BE2C (cell line): ENCODE measurements around the gene DCDC2.

ENCODE experiments used
- DNase-seq: peaks from one replicate; pipeline ENCODE4 v3.0.0-alpha.2; 2020
- H3K27me3 ChIP-seq: fragments of 250-450 bp; sonication (Bioruptor Pico); 2 replicates; pipeline ENCODE4 v1.5.1; 2020; ENCODE audit warnings: mild to moderate bottlenecking
- H3K36me3 ChIP-seq: fragments of 250-450 bp; sonication (Bioruptor Pico); 2 replicates; pipeline ENCODE4 v1.5.1; 2020; ENCODE audit warnings: mild to moderate bottlenecking
- H3K4me1 ChIP-seq: fragments of 250-450 bp; sonication (Bioruptor Pico); 2 replicates; pipeline ENCODE4 v1.5.1; 2020
- H3K4me3 ChIP-seq: 2 replicates; pipeline ENCODE4 v1.5.1; 2011; ENCODE audit warnings: low read depth, low read length
- H3K9me3 ChIP-seq: fragments of 250-450 bp; sonication (Bioruptor Pico); 2 replicates; pipeline ENCODE4 v1.5.1; 2020
- TF ChIP-seq, protein P1 (sequence below): IDR thresholded peaks from 2 replicates; pipeline ENCODE4 v1.5.1; 2012; ENCODE audit warnings: mild to moderate bottlenecking, low read depth, low read length

The DCDC2 gene

DNA sequence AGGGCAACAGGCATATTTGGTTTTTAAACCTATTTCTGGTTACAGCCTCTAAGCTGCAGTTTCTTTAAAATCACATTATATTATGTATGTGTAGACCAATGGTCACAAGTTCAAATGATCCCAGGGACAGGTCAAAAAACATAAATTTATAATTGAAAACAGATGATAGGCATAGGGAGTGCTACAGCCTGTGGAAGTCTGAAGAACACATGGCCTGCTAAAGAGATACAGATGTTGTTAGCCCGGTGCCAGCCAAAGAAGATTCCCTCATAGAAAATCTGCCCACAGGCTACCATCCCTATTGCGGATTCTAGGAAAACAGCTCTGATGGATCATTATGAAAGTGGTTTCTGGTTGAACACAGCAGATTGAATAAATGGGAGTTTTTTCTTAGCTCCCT is 166.5 kb downstream of the DCDC2 start:
- TF ChIP-seq, protein P1, sequence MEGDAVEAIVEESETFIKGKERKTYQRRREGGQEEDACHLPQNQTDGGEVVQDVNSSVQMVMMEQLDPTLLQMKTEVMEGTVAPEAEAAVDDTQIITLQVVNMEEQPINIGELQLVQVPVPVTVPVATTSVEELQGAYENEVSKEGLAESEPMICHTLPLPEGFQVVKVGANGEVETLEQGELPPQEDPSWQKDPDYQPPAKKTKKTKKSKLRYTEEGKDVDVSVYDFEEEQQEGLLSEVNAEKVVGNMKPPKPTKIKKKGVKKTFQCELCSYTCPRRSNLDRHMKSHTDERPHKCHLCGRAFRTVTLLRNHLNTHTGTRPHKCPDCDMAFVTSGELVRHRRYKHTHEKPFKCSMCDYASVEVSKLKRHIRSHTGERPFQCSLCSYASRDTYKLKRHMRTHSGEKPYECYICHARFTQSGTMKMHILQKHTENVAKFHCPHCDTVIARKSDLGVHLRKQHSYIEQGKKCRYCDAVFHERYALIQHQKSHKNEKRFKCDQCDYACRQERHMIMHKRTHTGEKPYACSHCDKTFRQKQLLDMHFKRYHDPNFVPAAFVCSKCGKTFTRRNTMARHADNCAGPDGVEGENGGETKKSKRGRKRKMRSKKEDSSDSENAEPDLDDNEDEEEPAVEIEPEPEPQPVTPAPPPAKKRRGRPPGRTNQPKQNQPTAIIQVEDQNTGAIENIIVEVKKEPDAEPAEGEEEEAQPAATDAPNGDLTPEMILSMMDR: no peak
- Histone ChIP-seq H3K4me3 (no peak overlapping the region), H3K4me1 (peaks cover 22% of the 10 kb centered on the region; the same call in 1 of the 2 replicates), H3K27me3 (no peaks in the 10 kb centered on the region), H3K36me3 (no peaks in the 10 kb centered on the region), H3K9me3 (peaks cover 3% of the 10 kb centered on the region)
- DNase-seq: peak; percentile 44

DNA sequence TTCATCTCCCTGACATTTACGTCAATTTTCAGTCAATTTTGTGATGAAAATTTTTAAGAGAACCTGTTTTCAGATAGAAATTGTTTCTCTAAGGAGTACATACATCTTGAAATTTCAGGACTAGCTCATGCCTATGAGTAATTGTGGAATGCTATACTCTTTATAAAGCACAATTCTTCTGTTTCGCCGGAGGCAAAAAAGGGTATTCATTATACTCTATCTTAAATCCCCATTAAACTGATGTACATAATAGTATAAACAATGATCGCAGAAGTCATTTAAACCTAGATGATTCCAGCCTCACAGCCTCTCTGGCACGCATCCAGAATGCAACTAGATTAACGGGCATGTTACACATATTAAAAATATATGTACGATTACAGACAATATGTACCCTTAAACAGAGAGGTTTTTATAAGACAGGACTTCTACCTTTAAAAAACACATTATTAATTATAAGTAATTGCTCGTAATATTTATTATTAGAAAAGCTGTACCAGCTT is 169.2 kb downstream of the DCDC2 start:
- peak; percentile 65 for DNase-seq
- TF ChIP-seq, protein P1: no peak
- Histone ChIP-seq H3K4me3 (0 out of 2 replicates have a peak overlapping the region, but pooled peaks have one; percentile 1), H3K27me3 (no peaks in the 10 kb centered on the region), H3K9me3 (peaks cover 3% of the 10 kb centered on the region), H3K36me3 (no peaks in the 10 kb centered on the region), H3K4me1 (peaks cover 15% of the 10 kb centered on the region; the same call in 1 of the 2 replicates)

DNA sequence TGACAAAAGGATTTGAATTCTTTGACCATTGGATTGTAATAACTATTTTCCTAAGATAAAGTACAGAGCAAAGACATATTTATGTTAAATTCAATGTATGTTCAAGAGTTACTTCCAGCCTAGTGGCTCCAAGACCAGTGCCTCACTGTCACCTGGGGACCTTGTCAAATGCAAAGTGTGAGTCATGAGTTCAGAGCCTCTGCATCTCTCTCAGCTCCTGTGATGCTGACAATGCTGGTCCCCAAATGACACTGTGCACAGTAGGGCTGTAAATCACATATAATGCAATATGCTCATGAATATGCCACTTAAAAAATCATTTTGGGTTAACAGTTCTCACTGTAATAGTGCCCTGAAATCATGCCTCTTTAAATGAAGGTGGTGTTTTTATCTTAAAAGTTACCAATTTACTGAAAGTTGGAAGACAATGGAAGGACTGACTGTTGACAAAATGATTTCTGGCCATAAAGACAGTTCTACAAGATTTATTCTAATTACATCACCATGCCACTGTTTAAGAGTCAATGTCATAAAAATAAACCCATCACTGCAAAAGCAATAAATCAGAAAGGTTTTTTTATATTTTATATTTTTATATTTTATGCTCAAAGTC is 169.8 kb downstream of the DCDC2 start:
- peaks cover 15% of the 10 kb centered on the region; the same call in 1 of the 2 replicates for H3K4me1 ChIP-seq
- H3K36me3 ChIP-seq: no peaks in the 10 kb centered on the region
- no peak overlapping the region for H3K4me3 ChIP-seq
- peaks cover 3% of the 10 kb centered on the region for H3K9me3 ChIP-seq
- TF ChIP-seq, protein P1: no peak
- H3K27me3 ChIP-seq: no peaks in the 10 kb centered on the region
- no peak for DNase-seq

DNA sequence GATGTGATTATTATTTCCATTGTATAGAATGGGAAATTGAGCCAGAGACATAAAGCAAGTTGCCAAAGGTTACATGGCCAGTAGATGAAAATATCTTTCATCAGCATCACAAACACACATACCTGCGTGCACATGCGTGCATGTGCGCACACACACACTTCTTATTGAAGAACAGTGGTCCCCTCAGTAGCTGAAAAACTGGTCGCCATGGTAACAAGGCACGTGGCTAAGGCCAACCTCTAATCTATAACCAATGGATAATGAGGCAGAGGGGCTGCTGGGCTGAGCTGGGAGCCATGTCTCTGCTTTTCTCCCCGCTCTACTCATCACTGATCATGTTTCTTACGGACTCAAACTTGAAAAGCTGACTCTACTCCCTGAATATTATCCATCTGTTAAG is 171.5 kb downstream of the DCDC2 start:
- TF ChIP-seq, protein P1: no peak
- Histone ChIP-seq H3K4me3 (no peak overlapping the region), H3K4me1 (peaks cover 11% of the 10 kb centered on the region; the same call in 1 of the 2 replicates), H3K27me3 (no peaks in the 10 kb centered on the region), H3K36me3 (no peaks in the 10 kb centered on the region), H3K9me3 (no peaks in the 10 kb centered on the region; the same call in 1 of the 2 replicates)
- DNase-seq: no peak

DNA sequence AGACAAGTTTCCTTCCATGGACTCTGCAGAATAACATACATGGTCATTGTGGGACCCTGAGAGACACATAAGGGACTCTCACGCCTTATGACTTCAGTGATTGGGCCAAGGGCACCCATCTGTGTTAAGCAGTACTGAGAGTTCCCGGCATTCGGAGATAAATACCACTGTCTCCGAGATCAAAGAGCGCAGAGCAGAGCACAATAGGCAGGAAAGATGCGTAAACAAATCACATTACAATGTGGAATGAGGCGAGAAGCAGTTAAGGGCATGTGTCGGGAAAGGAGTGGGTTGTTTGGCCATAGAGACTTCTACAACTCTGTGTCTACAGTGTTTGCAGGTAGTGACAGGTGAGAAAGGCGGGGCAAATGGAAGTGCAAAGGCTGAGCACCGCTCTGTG is 174.3 kb downstream of the DCDC2 start:
- H3K9me3 ChIP-seq: no peaks in the 10 kb centered on the region; the same call in 1 of the 2 replicates
- no peak for DNase-seq
- H3K4me1 ChIP-seq: peaks cover 3% of the 10 kb centered on the region; the same call in 1 of the 2 replicates
- no peaks in the 10 kb centered on the region for H3K36me3 ChIP-seq
- H3K27me3 ChIP-seq: no peaks in the 10 kb centered on the region
- TF ChIP-seq, protein P1: no peak
- H3K4me3 ChIP-seq: no peak overlapping the region

DNA sequence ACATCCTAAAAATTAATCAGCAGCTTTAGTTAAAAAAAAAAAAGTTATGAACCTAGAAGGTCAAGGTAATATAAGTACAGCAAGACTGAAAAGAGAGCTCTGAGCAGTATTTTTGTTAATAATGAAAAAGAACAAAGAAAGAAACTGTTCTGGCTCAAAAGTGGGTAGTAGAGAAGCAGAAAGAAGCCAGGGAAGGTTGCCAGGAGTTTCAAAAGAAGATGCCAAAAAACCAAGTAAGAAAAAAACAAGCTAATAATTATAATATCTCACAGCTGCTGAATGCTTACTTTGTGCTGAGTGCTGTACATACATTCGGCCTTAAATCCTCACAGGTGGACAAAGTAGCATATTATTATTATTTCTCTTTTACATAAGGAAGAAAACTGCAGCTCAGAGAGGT is 200.0 kb downstream of the DCDC2 start:
- Histone ChIP-seq H3K36me3 (no peaks in the 10 kb centered on the region), H3K27me3 (no peaks in the 10 kb centered on the region), H3K9me3 (no peaks in the 10 kb centered on the region), H3K4me1 (no peaks in the 10 kb centered on the region), H3K4me3 (no peak overlapping the region)
- TF ChIP-seq, protein P1: no peak
- DNase-seq: no peak
